ENCODE measurements around the gene ITPR2.

DNA sequence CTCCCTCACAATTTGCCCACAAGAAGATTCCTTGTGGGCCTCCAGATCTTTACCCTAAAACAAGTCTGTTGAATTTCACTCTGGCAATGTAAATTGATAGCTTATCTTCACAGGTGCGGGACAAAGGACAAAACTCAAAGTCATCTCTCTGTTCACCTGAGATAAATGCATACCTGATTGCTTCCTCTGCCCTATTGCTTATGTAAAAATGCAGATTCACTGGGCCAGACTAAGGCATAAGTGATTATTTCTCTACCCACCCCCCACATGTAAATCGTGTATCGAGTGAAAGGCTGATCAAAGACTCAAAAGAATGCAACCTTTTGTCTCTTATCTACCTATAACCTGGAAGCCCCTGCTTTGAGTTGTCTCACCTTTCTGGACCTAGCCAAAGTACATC lies 320.8 kb downstream of the ITPR2 start:
- no peak for TF ChIP-seq TAF1 (IDR thresholded peaks at IDR 0.05; ENCODE audit: low read depth, low read length)
- no peak for TF ChIP-seq EZH2 (IDR thresholded peaks at IDR 0.05; ENCODE audit: low read depth, low read length, severe bottlenecking)
- no peak for TF ChIP-seq CTCF (IDR thresholded peaks at IDR 0.05; ENCODE audit: control extremely low read depth in 1 of 3, insufficient read depth in 1 of 3, low read depth in 1 of 3, low read length in 3 of 3)
- TF ChIP-seq, protein P1, sequence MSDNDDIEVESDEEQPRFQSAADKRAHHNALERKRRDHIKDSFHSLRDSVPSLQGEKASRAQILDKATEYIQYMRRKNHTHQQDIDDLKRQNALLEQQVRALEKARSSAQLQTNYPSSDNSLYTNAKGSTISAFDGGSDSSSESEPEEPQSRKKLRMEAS (IDR thresholded peaks at IDR 0.05) = no peak
- no peak for TF ChIP-seq GABPA (IDR thresholded peaks at IDR 0.05; ENCODE audit: borderline replicate concordance, insufficient read depth, low read length)
